Activated gamma-delta T cell treated with Interleukin-2 at 50 U/mL for 16 hours (primary cell): ENCODE results near the gene CPXM1.
"Not testable (repeated sequence)": the region's sequence is repeated elsewhere in the genome, so short reads cannot be mapped to it uniquely, and the experiment has no call there.

Source experiments
- DNase-seq: peaks from one replicate; pipeline ENCODE4 v3.0.0-alpha.2; 2020

CPXM1 gene

GRCh38 chr20:2800521-2801285 is at the start of gene CPXM1:
CPXM1 (minus strand) TSS chr20:2800627; CDS start chr20:2800572, 55 bp downstream.
- DNase-seq: no peak

GRCh38 chr20:2849529-2849928 is 49.1 kb upstream of the CPXM1 start:
- DNase-seq: no peak

GRCh38 chr20:2847802-2848201 is 47.4 kb upstream of the CPXM1 start:
- DNase-seq: no peak

GRCh38 chr20:2846698-2847097 is 46.3 kb upstream of the CPXM1 start:
- DNase-seq: no peak

- no peak for DNase-seq
Measured at GRCh38 chr20:2845607-2846006, 45.2 kb upstream of the CPXM1 start.

- DNase-seq: no peak
Measured at GRCh38 chr20:2840967-2841531, 40.6 kb upstream of the CPXM1 start.

- DNase-seq: peak; percentile 84
Measured at GRCh38 chr20:2840138-2840966, 39.9 kb upstream of the CPXM1 start, which contains the start of the genes PCED1A and VPS16. PCED1A (minus strand) TSS chr20:2840655; CDS start chr20:2839912, 743 bp downstream. VPS16 (plus strand) TSS chr20:2840745; CDS start chr20:2840775, 30 bp downstream.

GRCh38 chr20:2839732-2840137 is 39.3 kb upstream of the CPXM1 start:
- no peak for DNase-seq

GRCh38 chr20:2838847-2839671 is 38.6 kb upstream of the CPXM1 start:
- no peak for DNase-seq

GRCh38 chr20:2838170-2838797 is 37.9 kb upstream of the CPXM1 start:
- DNase-seq: no peak

- no peak for DNase-seq
Measured at GRCh38 chr20:2837221-2837960, 37.0 kb upstream of the CPXM1 start.

GRCh38 chr20:2836035-2836434 is 35.6 kb upstream of the CPXM1 start:
- no peak for DNase-seq

- no peak for DNase-seq
Measured at GRCh38 chr20:2835331-2835796, 34.9 kb upstream of the CPXM1 start.

GRCh38 chr20:2834401-2835110 is 34.1 kb upstream of the CPXM1 start:
- DNase-seq: no peak

GRCh38 chr20:2833761-2834160 is 33.3 kb upstream of the CPXM1 start:
- no peak for DNase-seq

GRCh38 chr20:2831206-2831605 is 30.8 kb upstream of the CPXM1 start:
- not testable (repeated sequence) for DNase-seq

GRCh38 chr20:2829376-2829775 is 28.9 kb upstream of the CPXM1 start:
- DNase-seq: no peak

- DNase-seq: no peak
Measured at GRCh38 chr20:2826655-2827054, 26.2 kb upstream of the CPXM1 start.

GRCh38 chr20:2825761-2826160 is 25.3 kb upstream of the CPXM1 start:
- no peak for DNase-seq

GRCh38 chr20:2822073-2822472 is 21.6 kb upstream of the CPXM1 start:
- peak; percentile 54 for DNase-seq
